HG03378 (cell line): ENCODE data around the gene NUP50.

Source experiments
- ATAC-seq: cut with Tn5 transposase; IDR thresholded peaks from one replicate; pipeline ENCODE4 v1.9.1; 2021; ENCODE audit warnings: mild to moderate bottlenecking, moderate library complexity; ENCODE audit not compliant: unreplicated experiment

Gene NUP50, protein sequence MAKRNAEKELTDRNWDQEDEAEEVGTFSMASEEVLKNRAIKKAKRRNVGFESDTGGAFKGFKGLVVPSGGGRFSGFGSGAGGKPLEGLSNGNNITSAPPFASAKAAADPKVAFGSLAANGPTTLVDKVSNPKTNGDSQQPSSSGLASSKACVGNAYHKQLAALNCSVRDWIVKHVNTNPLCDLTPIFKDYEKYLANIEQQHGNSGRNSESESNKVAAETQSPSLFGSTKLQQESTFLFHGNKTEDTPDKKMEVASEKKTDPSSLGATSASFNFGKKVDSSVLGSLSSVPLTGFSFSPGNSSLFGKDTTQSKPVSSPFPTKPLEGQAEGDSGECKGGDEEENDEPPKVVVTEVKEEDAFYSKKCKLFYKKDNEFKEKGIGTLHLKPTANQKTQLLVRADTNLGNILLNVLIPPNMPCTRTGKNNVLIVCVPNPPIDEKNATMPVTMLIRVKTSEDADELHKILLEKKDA

DNA sequence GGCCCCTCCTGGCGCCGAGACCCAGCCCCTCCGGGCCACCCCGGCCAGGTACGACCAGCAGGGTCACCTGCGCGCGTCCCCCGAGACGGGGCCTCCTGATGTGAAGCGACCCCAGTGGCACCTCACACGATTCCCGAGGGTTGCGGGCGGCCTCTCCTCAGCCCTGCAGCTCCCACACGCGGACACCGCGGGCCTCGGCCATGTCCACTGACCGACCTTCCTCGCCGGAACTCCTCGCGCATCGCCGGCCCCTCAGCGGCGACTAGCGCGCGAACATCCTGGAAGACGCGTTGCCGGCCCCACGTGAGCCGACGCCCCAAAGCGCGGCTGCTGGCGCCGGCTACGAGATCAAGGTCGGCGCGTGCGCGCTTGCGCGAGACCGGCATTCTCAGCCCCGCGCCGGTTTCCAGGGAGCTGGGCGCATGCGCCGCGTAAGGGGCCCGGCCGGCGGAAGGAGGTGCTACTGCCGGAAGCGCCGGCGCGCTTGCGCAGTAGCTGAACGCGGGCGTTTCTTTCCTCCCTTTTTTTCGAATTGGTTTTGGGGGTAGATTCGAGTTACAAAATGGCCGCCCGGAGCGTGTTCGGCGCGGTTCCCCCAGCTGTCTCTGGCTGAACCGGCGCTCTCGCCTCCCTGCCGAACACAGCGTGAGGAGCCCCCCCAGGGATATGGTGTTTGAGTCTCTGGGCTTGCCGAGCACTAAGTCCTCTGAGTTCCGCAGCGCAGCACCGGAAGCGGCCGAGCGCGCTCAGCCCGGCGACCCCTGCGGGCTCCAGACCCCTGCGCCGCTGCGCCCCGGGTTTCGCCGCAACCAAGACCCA, at the start of gene NUP50:
TSS of gene NUP50 (plus strand) at position 475 of the 819 bp plus-strand sequence. CDS start 4,253 bp downstream, outside the sequence.
- peak; percentile 68 for ATAC-seq

DNA sequence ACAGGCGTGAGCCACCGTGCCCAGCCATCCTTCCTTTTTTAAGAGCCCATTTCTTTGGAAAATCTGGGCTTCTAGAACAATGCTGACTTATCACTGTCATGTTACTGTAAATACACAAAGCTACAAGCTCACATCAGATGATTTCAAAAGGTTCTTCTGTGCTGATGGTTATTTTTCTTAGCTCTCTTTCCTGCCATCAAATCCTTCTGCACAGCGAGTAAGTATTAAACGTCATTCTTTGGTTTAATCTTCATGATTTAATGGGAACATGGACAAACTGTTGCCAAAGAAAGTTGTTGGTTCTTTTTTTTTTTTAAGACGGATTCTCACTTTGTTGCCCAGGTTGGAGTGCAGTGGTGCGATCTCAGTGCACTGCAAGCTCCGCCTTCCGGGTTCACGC, 43.3 kb upstream of the NUP50 start:
- no peak for ATAC-seq

DNA sequence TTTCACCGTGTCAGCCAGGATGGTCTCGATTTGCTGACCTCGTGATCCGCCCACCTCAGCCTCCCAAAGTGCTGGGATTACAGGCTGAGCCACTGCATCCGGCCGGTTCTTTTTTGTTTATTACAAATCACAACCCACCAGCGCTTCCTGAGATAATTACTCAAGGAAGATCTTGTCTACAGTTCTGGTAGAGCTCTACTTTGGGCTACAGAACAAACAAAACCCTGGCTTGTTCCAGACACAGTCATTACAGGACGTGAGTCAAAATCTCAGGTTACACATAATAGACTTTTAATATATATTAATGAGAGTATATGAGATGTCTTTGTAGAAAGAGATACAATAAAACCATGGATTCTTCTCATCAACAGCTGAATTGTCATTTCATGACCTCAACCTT, 42.8 kb upstream of the NUP50 start:
- no peak for ATAC-seq

DNA sequence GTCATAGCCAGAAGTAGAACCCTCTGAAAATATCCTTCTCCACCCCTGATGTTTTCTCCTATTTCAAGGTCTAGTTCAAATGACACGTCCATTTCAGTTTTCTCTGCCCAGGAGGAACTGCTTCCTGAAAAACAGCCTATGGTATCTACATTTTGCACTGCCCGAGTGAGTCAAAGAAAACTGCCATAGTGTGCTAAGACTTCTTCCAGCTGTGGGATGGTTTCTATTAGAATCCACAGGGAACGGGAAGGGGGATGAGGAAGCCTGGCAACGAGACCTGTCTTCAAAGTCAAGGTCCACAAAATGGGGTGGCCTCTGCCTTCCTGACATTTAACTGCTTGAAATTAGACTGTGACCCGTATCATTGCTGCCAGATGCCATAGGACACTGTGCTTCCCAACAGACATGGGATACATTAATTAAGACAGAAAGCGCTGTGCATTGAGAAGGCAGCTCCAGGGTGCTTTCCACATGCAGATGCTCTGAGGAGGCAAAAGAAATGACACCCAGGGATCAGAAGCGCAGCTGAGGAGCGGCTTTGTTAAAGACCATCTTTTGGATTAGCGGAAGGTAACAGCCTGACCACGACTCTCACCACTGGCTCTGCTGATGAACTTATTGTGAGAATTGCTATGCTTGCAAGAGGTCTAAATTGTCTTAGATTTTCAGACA, 39.4 kb upstream of the NUP50 start:
- ATAC-seq, result no peak

DNA sequence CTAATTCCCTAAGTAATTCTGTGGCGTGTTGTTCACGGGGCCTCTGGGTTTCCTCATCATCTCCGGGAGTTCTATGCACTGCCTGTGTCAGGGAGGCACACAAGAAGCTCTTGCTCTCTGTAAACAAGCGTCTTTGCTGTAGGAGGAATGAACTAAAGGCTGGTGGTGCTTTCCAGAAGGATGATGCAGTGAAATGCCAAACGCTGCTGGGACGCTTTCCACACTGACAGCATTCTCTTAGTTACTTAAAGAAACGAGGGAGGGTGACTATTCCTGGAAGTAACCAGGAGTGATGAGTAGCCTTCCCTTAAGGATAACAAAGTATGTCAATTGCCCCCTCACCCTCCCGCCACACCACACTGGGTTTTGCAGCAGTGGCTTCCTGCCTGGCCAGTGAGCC, 38.5 kb upstream of the NUP50 start:
- no peak for ATAC-seq

DNA sequence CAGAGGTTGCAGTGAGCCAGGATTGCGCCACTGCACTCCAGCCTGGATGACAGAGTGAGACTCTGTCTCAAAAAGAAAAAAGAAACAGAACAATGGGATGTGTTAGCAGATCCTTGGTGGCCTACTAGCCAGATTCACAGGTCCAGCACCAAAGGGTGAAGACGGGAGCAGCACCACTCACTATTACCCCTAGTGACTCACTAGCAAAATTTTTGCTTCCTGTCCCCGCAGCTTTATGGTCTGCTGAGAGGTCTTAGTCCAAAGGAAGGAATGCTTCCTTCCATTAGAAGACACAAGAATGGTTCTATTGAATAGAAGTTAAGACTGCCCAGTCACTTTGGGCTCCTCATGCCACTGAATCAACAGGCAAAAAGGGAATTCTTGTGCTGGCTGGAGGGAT, 35.9 kb upstream of the NUP50 start:
- no peak for ATAC-seq

DNA sequence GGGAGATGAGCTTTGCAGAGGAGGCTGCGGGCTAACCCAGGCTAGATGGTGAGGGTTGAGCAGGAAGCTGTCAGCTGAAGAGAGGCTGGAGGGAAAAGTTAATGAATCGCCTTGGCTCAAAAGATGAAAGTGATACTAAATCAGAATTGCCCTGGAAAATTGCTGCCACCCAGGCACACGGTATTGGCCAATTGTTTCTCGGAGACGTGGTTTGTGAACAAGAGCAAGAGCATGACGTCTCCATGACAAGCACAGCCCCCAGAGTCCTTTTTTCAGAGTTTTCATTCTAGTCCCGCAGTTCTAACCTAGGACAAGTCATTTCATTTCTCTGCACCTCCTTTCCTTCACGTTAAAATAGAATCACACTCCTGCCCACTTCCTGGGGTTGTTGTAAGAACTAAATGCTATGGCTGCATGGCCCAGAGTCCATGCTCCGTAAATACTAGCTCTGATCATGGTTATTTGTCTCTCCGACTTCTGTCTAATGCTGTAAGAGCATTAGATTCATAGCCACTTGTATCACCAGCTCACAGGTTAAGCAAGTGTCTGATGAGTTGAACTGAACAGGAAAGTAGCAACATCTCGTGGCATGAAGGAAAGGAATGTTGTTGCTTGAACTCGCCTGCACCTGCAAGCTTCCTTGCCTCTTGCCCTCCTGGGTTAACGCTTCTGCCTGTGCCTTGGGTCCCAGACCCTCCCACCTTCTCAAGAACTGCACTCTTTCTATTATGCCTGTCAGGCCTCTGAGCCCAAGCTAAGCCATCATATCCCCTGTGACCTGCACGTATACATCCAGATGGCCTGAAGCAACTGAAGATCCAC, 33.8 kb upstream of the NUP50 start:
- no peak for ATAC-seq

DNA sequence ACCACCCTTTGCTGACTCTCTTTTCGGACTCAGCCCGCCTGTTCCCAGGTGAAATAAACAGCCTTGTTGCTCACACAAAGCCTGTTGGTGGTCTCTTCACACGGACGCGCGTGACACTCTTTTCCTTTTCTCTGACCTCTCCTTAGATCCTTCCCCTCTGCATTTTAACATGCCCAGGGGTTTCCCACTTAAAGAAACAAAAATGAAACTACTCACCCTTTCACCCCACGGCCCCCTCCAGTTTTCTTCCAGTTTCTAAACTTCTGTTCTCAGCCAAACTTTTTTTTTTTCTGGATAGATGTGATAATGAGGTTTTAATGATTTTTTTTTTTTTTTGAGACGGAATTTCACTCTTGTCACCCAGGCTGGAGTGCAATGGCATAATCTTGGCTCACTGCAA, 32.8 kb upstream of the NUP50 start:
- ATAC-seq, result no peak

DNA sequence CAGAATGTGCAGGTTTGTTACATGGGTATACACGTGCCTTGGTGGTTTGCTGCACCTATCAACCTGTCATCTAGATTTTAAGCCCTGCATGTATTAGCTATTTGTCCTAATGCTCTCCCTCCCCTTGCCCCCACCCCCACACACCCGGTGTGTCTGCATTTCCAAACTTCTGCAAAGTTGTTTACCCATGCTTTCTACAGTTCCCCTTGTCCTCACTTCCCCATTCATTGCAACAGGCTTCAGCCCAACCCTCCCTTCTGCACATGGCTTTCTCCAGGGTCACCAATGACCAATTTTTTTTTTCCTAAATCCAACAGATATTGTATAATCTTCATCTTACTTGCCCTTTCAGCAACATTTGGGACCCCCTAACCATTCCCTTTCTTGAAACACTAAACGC, 32.0 kb upstream of the NUP50 start:
- no peak for ATAC-seq

DNA sequence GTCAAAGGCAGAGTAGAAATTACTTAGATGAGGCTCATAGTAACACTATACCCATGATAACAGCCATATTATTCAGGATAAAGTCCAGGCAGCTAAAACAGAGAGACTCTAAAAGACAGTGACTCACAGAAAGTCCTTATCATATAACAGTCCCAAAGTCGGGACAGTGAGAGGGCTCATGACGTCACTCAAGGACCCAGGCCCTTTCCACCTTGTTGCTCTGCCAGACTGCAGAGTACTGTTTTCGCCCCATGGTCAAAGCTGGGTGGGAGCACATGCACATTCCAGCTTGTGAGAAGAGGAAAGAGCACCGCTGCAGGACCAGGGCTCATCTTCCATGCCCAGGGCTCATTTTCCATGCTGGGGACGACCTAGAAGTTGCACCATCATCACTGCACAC, 29.4 kb upstream of the NUP50 start:
- no peak for ATAC-seq

DNA sequence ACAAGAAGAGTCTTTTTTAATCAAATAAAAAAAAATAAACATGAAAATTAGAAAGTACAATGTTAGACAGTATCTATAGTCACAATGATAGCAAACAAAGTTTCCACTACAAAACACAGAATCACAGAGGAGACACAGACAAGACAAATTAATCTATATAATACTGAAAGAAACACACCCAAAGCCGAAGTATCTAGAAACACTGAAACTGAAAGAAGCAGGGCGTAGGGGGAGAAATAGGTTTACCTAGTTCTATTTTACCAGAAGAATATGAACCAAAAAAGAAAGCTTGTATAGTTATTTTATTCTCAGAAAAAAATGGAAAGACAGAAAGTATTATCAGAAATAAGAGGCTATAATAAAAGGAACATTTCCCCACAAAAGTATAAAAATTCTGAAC, 27.1 kb upstream of the NUP50 start:
- no peak for ATAC-seq

DNA sequence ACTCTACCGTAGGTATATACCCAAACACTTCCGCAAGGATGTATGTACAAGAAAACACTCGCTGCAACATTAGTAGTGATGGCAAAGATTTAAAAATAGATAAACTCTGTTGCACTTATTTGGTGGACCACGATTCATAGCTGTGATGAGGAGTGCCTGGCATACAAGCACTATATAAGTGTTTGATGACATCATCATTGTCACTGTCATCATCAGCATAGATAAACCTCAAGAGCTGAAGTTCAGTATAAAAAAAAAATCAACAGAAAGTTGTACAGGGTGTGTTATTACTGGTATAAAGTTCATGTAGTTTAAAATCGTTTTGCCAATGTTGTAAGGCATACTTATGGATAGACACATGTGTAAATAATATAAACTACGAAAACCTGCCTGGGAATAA, 24.0 kb upstream of the NUP50 start:
- no peak for ATAC-seq

DNA sequence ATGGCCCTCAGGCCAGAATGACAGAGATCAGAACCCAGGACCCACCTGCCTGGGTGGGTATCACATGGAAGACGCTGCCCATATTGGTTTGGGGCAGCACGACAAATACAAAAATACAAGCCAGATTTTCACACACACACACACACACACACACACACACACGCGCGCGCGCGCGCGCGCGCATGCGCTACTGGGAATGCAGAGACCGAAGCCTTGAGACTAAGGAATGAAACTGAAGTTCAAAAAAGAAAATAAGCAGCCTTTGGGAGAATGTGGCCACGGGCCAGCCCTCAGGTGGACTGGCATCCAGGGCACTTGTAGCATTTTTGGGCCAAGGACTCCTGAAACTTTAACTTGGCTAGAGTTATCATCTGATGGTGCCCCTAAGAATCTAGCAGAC, 21.3 kb upstream of the NUP50 start:
- no peak for ATAC-seq

DNA sequence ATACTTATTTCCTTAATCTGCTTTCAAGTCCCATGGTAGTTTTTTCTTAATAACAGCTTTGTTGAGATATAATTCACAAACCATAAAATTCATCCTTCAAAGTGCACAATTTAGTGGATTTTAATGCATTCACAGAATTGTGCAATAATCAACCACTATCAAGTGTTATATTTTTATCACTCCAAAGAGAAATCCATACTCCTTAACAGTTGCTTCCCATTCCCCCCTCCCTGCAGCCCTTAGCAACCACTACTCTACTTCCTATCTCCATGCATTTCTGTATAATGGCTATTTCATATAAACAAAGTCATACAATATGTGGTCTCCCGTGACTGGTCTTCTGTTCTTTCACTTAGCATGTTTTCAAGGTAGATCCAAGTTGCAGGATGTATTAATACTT, 18.8 kb upstream of the NUP50 start:
- ATAC-seq, result no peak

DNA sequence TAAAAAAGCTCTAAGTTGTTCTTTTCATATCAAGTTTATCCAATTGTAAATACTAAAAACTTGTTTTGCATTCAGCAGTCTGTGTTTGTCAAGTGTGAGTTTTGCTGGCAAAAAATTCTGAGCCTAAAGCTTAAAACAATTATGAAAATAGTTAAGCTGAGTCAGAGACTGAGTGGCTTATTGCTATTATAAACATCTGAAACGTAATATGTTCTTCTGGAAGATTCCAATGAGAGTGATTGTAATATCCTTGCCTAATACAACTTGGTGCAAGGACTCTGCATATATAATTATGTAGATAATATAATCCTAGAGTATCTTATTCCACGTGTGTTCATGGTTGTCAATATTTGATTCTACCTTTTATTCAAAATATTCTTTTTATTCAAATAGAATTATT, 14.1 kb upstream of the NUP50 start:
- no peak for ATAC-seq

DNA sequence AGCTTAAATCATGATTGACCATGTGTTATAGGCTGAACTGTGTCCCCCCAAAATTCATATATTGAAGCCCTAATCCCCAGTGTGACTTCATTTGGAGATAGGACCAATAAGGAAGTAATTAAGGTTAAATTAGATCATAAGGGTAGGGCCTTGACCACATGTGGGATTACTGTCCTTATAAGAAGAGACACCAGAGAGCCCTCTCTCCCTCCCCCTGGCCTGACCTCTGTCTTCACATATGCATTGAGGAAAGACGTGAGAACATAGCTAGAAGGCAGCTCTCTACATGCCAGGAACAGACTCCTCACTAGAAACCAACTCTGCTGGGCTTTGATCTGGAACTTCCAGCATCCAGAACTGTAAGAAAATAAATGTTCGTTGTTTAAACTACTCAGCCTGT, 13.6 kb upstream of the NUP50 start:
- no peak for ATAC-seq

DNA sequence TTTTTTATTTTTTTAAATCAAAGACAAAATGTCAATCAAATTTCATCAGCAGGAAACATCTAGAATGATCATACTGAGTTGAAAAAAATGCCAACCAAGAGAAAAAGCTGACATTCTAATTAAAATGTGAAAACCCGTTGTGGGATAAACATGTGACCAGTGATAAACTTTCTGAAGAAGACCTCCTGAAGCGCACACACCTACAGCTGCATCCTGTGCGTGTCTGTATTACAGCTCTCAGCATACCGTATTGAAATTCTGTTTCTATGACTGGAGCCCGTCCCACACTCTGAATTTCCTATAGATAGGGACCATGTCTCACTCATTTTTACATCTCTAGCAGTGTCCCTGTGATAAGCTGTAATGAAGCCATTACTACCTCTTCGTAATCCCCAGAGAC, 12.2 kb upstream of the NUP50 start:
- no peak for ATAC-seq

DNA sequence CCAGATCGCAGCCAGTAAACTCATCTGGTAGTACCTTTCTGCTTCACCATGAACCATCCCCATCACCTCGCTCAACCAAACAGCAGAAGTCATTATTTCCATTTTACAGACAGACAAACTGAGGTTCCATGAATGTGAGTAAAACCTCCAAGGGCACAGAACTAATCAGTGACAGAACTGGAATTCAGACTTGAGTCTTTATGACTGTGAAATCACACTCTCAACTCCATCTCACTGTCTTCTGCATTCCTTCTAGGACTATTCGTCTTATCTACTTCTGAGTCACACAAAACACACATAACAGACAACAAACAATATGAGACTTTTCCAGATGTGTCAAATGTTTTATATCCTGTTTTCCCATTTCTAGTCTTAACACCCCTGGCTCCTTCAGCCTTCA, 9.3 kb upstream of the NUP50 start:
- ATAC-seq, result no peak

DNA sequence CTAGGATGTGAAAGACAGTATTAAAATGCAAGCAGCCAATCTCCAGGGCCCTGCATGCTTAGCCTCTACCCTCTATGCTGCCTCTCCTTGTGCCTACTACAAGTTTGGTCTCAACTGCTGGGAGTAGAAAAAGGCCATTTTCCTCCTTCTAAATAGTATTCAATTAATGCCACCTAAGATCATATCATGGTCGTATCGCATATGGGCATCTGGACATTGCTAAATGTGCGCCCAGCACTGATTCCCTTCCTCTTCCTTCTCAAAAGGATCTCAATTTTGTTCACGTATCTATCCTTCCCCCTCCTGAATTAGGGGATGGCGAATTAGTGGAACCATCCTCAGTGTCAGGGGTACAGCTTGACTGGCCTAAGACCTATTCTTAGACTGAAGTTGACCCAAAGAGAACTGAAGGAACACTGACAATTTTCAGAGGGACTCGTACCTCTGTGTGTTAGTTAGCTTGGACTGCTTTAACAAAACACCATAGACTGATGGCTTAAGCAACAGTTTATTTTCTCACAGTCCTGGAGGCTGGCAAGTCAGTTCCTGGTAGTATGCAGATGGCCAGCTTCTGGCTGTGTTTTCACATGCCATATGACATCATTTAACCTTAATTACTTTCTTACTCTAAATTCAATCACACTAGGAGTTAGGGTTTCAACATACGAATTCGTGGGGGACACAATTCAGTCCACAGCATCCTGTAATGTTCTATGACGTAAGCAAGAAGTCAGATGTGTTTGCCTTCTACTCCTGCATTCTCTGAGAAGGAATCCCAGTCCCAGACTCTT, 8.5 kb upstream of the NUP50 start:
- ATAC-seq, result no peak

DNA sequence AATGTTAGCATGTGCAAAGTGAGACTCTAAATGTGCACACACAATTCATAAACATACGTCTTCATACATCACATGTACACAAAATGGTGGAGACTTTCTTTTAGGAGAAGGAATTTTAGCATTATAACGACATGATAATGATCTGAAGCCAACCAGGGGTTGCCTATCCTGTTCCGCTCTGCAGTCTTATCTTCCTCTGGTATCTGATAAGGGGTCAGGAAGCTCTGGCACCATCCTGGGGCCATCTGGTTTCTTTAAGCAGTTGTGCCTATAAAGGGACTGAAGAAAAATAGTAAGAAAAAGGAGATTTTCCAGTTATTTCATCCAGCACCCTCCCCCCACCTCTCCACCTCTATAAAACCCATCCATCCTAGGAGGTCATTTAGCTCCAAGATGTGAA, 5.8 kb upstream of the NUP50 start:
- no peak for ATAC-seq
